Mesodermal cell (in vitro differentiated cells): ENCODE measurements around the gene ACBD3.
A peak's percentile ranks its signal among the peaks of the same experiment; 100 is the strongest.

Experiments used
- H3K27ac ChIP-seq: 2 replicates; pipeline ENCODE4 v1.7.0; 2013; ENCODE audit warnings: mild to moderate bottlenecking, low read depth, low read length, moderate library complexity; ENCODE audit not compliant: severe bottlenecking
- H3K36me3 ChIP-seq: 2 replicates; pipeline ENCODE4 v1.7.1; 2013; ENCODE audit warnings: mild to moderate bottlenecking, low read length, moderate library complexity; ENCODE audit not compliant: control insufficient read depth, insufficient read depth
- H3K4me1 ChIP-seq: one replicate; pipeline ENCODE4 v1.7.1; 2013; ENCODE audit warnings: mild to moderate bottlenecking, low read length; ENCODE audit not compliant: insufficient read depth, control insufficient read depth, poor library complexity, severe bottlenecking
- H3K4me3 ChIP-seq: 2 replicates; pipeline ENCODE4 v1.7.0; 2013; ENCODE audit warnings: low read length, control low read depth, mild to moderate bottlenecking; ENCODE audit not compliant: insufficient read depth, poor library complexity, severe bottlenecking; ENCODE audit errors: extremely low read depth
- H3K9me3 ChIP-seq: 2 replicates; pipeline ENCODE4 v1.7.1; 2013; ENCODE audit warnings: mild to moderate bottlenecking, low read length, moderate library complexity; ENCODE audit not compliant: control insufficient read depth
- WGBS, 2 experiments: methylation state at CpG; one replicate each; pipeline ENCODE4 v1.1.5; 2013; ENCODE audit warnings: missing lambda C conversion rate in 2 of 2; ENCODE audit not compliant: insufficient coverage in 2 of 2; 5-methylcytosine and 5-hydroxymethylcytosine counted together

The ACBD3 gene

DNA sequence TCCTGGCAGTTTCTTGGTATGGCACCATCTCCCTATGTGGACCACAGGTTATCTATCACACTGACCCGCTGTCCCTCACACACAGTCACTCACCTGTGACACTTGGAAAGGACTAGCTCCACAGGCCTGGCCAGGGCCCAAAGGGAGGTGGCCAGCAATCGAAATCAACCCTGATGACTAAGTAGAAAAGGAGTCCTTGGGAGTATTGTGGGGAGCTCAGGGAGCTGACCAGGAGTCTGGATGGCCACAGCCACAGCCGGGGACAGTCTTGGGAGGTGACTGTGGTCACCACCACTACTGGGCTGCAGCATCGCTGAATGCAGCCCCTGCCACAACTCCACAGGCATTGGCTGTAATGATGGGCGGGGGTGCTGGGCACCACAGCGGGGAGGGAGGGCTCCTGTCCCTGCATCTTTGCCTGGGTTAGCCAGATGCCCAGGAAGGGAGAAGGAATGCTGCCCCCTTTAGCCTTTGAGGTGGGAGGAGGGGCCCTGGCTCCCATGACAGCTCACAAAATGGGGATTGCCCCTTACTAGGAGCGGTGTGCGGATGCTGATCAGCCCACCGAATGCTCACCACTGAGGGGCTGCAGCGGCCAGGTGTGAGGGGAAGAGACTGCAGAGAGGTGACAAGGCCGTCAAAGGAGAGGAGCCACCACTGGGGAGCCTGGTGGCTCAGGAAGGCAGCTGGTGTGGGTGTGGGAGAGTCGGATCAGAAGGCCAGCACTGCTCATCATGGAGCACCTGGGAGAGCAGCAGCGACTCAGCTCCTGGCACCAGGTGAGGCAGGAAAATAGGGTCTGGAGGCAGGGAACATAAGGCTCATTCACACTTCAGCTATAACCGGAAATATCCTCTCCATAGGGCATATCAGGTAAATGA, 62.7 kb downstream of the ACBD3 start:
- Histone ChIP-seq H3K4me3 (no peak overlapping the region), H3K4me1 (peaks cover 26% of the 10 kb centered on the region), H3K36me3 (no peaks in the 10 kb centered on the region), H3K9me3 (peaks cover under 1% of the 10 kb centered on the region), H3K27ac (no peak overlapping the region)
- WGBS, 2 experiments, result 90 to 92% methylated on average over 11 to 12 of the region's 14 CpGs

DNA sequence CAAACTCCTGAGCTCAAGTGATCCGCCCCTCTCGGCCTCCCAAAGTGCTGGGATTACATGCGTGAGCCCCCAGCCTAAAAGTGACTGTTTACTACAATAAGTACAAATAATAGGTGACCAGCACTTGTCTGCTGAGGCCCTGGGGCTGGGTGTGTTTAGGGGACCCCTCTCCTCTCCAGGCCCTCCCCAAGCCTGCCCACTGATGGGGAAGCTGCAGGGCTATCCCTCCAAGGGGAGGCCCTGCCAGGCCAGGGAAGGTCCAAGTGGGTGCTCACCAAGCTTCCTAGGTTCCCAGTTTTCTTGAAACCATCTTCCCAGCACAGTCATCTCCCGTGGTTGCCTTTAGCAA, 63.4 kb downstream of the ACBD3 start:
- Histone ChIP-seq H3K36me3 (no peaks in the 10 kb centered on the region), H3K9me3 (no peaks in the 10 kb centered on the region), H3K4me3 (no peak overlapping the region), H3K4me1 (peaks cover 20% of the 10 kb centered on the region), H3K27ac (no peak overlapping the region)
- 80 to 87% methylated on average over 2 to 4 of the region's 4 CpGs for WGBS, 2 experiments

DNA sequence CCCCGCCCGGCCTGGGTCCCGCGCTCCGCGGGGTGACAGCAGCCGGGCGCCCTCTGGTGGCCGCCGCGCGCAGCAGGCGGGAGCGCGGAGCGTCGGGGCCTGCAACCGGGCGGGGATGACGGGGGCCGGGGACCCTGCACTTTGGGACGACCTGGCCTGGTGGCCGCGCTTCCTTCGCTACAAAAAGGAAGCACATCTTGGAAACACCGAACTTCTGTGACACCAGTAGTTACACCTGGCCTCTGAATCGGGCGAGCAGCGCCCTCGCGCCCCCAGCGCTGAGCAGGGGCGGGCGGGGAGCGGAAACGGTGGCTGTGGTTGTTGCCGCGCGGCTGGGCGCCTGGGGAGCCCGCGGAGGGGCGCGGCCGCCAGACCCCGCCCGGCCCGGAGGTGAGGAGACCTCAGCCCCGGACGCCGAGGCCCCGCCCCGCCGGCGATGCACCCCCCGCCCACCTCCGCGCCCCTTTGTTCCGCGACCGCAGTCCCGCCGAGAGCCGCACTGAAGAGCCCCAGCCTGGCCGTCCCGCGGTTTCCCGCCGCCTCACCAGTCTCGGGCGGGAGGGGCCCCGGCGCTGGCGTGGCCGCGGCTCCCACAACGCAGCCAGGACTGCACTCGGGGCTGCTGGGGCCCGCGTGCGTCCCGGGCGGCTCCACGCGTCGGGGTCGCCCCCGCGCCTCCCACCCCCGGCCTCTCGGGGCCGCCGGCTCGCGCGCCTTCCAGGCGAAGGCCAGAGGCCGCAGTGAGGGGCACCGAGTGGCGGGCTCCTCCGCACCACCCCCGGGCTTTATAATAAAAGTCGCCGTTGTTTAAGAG, 64.7 kb downstream of the ACBD3 start:
- H3K36me3 ChIP-seq, result no peaks in the 10 kb centered on the region
- no peaks in the 10 kb centered on the region for H3K9me3 ChIP-seq
- WGBS, 2 experiments, result 0% methylated on average over 60 to 86 of the region's 104 CpGs
- peaks cover 8% of the 10 kb centered on the region for H3K4me1 ChIP-seq
- peak overlapping the region; percentile 55 for H3K4me3 ChIP-seq
- H3K27ac ChIP-seq, result peak overlapping the region; percentile 77

DNA sequence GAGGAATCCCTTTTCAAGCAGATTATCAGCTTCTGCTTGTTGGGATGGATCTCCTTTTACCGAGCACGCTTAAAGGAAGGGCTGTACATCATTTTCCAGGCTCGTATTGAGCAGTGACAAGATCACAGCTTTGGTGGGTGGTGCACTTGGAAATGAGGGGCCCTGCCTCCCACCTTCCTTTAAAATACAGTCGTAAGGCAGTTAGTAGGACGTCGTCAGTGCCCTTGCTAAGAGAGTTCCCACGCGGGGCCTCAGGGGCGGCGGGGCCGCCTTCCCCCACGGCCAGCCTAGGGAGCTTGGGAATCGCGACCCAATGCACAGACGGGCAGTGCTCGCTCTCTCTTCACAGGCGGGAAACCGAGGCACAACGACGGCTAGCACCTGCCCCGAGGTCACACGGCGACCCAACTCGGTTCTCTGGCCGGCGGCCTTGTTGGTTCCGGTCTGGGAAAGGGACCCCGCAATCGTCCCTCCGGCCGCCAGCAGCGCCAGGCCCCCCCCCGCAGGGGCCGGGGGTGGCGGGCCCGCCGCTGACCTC, 65.4 kb downstream of the ACBD3 start:
- Histone ChIP-seq H3K4me1 (peaks cover 8% of the 10 kb centered on the region), H3K27ac (no peak overlapping the region), H3K36me3 (no peaks in the 10 kb centered on the region), H3K9me3 (no peaks in the 10 kb centered on the region), H3K4me3 (peak overlapping the region; percentile 55)
- WGBS, 2 experiments, result 15 to 17% methylated on average over 32 to 37 of the region's 37 CpGs

DNA sequence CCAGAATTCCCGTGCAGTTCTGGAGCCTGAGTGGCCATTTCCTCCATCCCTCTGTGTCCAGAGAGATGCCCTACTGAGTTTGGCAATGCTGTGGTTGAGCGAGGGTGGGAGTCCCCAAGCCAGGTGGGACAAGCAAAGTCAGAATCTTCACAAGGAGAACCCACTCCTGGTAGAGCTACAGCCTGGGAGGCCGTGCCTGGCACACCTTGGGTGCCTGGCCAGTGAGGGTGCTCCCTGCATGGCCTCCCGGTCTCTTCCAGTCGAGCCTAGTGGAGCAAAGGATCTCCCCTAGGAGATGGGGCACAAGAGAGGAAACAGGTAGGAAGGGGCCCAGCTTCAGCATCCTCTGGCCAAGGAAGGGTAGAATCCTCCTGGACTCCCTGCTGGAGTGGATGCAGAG, 66.1 kb downstream of the ACBD3 start:
- no peaks in the 10 kb centered on the region for H3K9me3 ChIP-seq
- no peak overlapping the region for H3K27ac ChIP-seq
- WGBS, 2 experiments, result 92 to 100% methylated on average over 2 to 5 of the region's 5 CpGs
- H3K4me1 ChIP-seq, result peaks cover 8% of the 10 kb centered on the region
- H3K36me3 ChIP-seq, result no peaks in the 10 kb centered on the region
- no peak overlapping the region for H3K4me3 ChIP-seq

DNA sequence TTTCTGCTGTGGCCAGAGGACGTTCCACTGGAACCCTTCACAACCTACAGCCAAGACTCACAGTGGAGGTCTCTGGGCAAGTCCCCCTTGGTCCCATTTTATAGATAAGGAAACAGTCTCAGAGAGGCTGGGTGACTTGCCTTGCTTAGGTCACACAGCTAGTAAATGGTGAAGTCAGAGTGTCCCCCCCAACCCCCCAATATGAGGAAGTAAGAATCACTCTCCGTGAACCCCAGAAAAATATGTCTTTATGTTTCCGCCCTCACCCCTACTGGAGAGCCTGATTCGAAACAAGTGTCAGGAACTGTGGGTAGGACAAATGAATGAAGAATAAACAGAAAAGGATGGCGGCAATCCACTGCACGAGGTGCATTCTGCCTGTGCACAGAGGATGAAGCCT, 67.4 kb downstream of the ACBD3 start:
- H3K4me1 ChIP-seq, result peaks cover 8% of the 10 kb centered on the region
- WGBS, 2 experiments, result 98 to 100% methylated on average over 4 to 6 of the region's 6 CpGs
- H3K4me3 ChIP-seq, result no peak overlapping the region
- H3K36me3 ChIP-seq, result no peaks in the 10 kb centered on the region
- H3K9me3 ChIP-seq, result no peaks in the 10 kb centered on the region
- no peak overlapping the region for H3K27ac ChIP-seq

DNA sequence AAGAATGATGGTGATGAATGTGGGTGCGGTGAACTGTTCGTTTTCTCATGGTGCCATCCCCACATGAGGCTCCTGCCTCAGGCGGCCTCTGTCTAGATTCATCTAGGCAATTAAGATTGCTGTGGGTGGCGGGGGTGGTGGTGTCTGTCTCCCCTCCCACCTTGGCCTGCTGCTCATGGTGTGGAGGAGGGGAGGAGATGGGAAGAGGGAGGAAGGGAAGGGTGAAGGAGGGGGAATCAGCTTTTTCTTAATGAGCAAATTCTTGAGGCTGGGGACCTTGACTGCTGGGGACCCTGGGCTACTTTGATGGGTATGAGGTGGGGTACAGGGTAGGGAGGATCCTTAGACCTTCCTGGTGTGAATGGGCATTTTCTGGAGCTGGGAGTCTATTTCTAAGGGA, 68.2 kb downstream of the ACBD3 start:
- 89 to 100% methylated on average over 1 to 3 of the region's 4 CpGs for WGBS, 2 experiments
- Histone ChIP-seq H3K4me1 (peaks cover 4% of the 10 kb centered on the region), H3K27ac (no peak overlapping the region), H3K9me3 (no peaks in the 10 kb centered on the region), H3K36me3 (no peaks in the 10 kb centered on the region), H3K4me3 (no peak overlapping the region)

DNA sequence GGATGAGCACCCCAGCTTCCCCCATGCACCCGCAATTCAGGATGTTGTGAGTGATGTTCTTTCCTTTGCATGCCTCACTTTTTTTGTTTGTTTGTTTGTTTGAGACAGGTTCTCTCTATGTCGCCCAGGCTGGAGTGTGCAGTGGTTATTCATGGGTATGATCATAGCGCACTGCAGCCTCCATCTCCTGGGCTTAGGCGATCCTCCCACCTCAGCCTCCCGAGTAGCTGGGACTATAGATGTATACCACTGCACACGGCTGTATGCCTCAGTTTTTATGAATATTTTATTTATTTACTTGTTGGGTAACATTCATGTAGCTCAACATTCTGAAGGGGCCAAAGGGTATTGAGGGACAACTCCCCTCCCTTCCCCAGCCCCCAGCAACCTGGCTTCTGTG, 69.2 kb downstream of the ACBD3 start:
- no peak overlapping the region for H3K27ac ChIP-seq
- H3K36me3 ChIP-seq, result no peaks in the 10 kb centered on the region
- WGBS, 2 experiments, result 92 to 95% methylated on average over 2 to 3 of the region's 6 CpGs

DNA sequence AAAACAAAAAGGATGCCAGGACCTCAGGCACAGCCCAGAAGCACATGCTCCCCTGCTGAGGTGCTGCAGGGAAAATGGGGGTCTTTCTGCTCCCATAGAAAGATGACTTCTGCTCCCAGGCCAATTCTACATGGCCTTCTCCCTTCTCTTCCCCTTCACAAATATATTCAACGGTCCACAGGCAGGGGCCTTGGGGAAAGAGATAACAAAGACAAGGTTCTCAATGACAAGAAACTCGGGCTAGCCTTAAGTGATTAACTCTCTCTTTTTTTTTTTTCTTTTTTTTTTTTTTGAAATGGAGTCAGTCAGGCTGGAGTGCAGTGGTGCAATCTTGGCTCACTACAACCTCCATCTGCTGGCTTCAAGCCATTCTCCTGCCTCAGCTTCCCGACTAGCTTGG, 69.9 kb downstream of the ACBD3 start:
- no peak overlapping the region for H3K4me3 ChIP-seq
- no peaks in the 10 kb centered on the region for H3K9me3 ChIP-seq
- H3K27ac ChIP-seq, result no peak overlapping the region
- H3K36me3 ChIP-seq, result no peaks in the 10 kb centered on the region
- H3K4me1 ChIP-seq, result no peaks in the 10 kb centered on the region
- WGBS, 2 experiments, result 88 to 94% methylated on average over 1 to 2 of the region's 3 CpGs

More for the DNA sequence above, 69.2 kb downstream of the ACBD3 start:
- Histone ChIP-seq H3K9me3 (no peaks in the 10 kb centered on the region), H3K4me3 (no peak overlapping the region), H3K4me1 (no peaks in the 10 kb centered on the region)

DNA sequence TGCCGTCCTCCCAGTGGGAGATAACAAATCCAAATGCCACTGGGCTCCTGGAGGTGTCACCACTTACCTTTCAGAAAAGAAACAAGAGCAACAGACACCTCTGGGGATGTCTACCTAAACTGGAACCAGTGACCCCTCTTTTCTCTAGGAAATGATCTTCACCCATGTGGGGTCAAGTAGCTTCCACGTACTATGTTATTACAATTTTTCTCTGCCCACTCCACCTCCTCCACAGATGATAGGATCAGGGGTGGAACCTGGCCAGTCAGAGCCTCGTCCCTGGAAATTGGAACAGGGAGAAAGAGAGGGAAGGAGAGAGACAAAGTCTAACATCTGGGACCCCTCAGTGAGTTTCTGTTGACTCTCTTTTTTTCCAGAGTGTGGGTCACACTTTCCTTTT, 73.9 kb downstream of the ACBD3 start:
- no peaks in the 10 kb centered on the region for H3K36me3 ChIP-seq
- WGBS, 2 experiments, result 20 to 63% methylated on average over 1 to 2 of the region's 3 CpGs
- H3K4me1 ChIP-seq, result peaks cover 8% of the 10 kb centered on the region
- no peak overlapping the region for H3K27ac ChIP-seq
- H3K4me3 ChIP-seq, result no peak overlapping the region
- H3K9me3 ChIP-seq, result no peaks in the 10 kb centered on the region
